ENCODE measurements around the gene ECT2L.

ECT2L gene

DNA sequence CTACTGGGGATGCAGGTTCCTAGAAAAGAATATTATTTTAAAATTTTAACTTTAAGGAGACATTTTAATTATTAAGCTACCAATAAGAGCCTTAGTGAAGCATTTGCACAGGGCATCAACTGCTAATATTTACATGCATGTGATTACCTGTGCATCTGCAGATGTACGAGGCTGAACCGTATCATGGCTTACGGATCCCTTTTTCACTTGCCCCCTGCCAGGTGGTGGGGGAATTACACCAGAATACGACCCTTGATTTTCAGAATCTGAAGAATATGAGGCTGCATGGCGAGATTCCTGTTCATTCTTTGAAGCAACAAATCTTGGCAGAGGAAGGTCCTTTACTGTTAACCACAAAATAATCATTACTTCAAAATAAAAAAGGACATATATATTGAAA lies 149.5 kb downstream of the ECT2L start:
- no peak for DNase-seq

DNA sequence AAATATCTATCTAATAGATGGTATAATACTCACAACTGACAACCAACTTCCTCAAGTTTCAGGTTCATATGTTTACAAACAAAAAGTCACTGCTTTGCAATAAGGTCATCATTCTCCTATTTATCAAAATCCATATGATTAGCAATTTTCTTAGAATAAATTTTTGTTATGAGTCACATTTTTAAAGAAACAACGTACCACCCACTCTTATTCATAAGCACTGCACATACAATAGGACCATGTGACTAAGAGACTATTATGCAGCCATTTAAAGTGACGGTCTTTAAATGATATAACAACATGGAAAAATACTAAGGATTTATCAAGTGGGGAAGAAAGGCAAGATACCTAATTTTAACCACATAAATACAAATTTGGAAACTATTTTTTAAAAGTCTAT lies 152.1 kb downstream of the ECT2L start:
- no peak for DNase-seq

DNA sequence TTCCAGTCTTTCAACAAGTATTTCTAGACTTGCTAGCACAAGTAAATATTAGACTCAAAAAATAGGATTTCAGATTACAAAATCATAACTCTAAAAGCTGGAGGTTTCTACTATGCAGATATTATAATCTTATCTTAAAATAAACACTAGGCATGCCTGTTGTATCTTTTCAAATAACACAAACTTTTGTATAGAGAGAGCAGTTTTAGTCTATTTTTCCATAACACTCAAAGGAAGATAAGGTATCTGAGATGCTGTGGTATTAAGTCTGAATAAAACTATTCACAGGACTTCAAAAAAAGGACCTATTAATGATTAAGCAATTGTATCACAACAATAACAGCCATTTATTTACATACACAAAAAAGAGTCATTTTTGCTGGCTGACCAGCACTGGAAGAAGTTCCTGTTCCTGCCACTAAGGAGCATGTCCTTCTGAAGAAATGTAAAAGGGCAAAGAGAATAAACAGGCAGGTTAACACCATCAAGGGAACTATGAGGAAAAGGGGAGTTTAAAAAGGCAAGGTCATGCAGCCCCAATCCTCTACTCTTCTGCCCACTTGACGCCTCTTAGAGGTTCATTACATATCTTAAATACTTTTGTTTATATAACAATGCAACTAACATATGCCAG lies 152.8 kb downstream of the ECT2L start:
- DNase-seq = no peak

DNA sequence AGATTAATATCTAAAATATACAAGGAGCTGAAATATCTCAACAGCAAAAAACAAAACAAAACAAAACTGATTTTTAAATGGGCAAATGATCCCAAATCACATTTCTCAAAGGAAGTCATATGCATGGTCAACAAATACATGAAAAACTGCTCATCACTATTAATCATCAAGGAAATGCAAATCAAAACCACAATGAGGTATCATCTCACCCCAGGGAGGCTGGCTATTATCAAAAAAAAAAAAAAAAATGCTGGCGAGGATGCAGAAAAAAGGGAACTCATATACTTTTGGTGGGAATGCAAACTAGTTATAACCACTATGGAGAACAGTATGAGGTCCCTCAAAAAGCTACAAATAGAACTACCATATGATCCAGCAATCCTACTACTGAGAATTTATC lies 157.6 kb downstream of the ECT2L start:
- DNase-seq = no peak
